Gastroesophageal sphincter (tissue), 4 donors: ENCODE results near the gene CHKB. TPM values are rescaled to one million over a fixed set of nuclear protein-coding genes. Genes with fewer than 3 reads are reported as not detected.

Source experiments
- ATAC-seq: fragments of 150-250 bp; one replicate; pipeline ENCODE4 v1.9.1; 2016; ENCODE audit warnings: mild to moderate bottlenecking, moderate library complexity
- H3K27ac ChIP-seq, 4 donors: fragments of 200-600 bp; sonication (generic) in 3 of 4; 1 replicate in 3 of 4; 2 replicates in 1 of 4; pipeline ENCODE4 v1.5.1; 2016 to 2019
- H3K27me3 ChIP-seq: fragments of 200-600 bp; sonication (generic); one replicate; pipeline ENCODE4 v1.5.1; 2019
- H3K36me3 ChIP-seq, 2 donors: fragments of 200-600 bp; sonication (generic); one replicate each; pipeline ENCODE4 v1.5.1; 2019; ENCODE audit warnings: control low read depth in 1 of 2
- H3K4me1 ChIP-seq, 3 donors: fragments of 200-600 bp; sonication (generic); 1 replicate in 2 of 3; 2 replicates in 1 of 3; pipeline ENCODE4 v1.5.1; 2016 to 2019; ENCODE audit warnings: control low read depth in 2 of 3
- H3K4me3 ChIP-seq, 2 donors: fragments of 200-600 bp; sonication (generic); one replicate each; pipeline ENCODE4 v1.5.1; 2019; ENCODE audit warnings: mild to moderate bottlenecking in 1 of 2, moderate library complexity in 1 of 2
- H3K9me3 ChIP-seq, 3 donors: fragments of 200-600 bp; sonication (generic); one replicate each; pipeline ENCODE4 v1.5.1; 2017 to 2019; ENCODE audit warnings: control low read depth in 2 of 3
- CTCF ChIP-seq, 4 experiments: fragments of 200-600 bp in 2 of 4; fragments of 450-650 bp in 2 of 4; sonication (generic) in 1 of 4; IDR thresholded peaks; one replicate each; pipeline ENCODE4 v1.5.1; 2017 to 2019; ENCODE audit warnings: antibody characterized with exemption in 4 of 4, mild to moderate bottlenecking in 2 of 4, moderate library complexity in 2 of 4
- EP300 ChIP-seq: sonication (generic); formaldehyde crosslinking; IDR thresholded peaks from one replicate; pipeline ENCODE4 v1.6.1; 2017; ENCODE audit warnings: antibody characterized with exemption, mild to moderate bottlenecking
- POLR2A ChIP-seq, 2 donors: fragments of 450-650 bp; IDR thresholded peaks; one replicate each; pipeline ENCODE4 v1.6.1; 2017; ENCODE audit warnings: antibody characterized with exemption in 2 of 2, mild to moderate bottlenecking in 2 of 2, moderate library complexity in 1 of 2
- POLR2AphosphoS5 ChIP-seq: sonication (generic); formaldehyde crosslinking; IDR thresholded peaks from one replicate; pipeline ENCODE4 v1.6.1; 2017; ENCODE audit warnings: antibody characterized with exemption
- WGBS, 2 donors: methylation state at CpG; one replicate each; pipeline ENCODE4 v1.1.5; 2018; ENCODE audit warnings: low coverage in 1 of 2; 5-methylcytosine and 5-hydroxymethylcytosine counted together
- total RNA-seq, 4 donors: library from RNA; depleted of rRNA; stranded (reverse); fragments of >200 nt; gene quantifications; one replicate each; pipeline ENCODE4 v1.1.0, GENCODE V29; 2016

Gene CHKB
- total RNA-seq, 4 donors from 2014 or later = 16.6 to 39.8 (median 33.1) TPM

GRCh38 chr22:50573491-50574382, 8.9 kb downstream of the CHKB start:
- Histone ChIP-seq H3K27me3 (peaks cover 4% of the 10 kb centered on the region), H3K9me3 (no peaks in the 10 kb centered on the region), H3K36me3 (peaks cover 0 to 64% of the 10 kb centered on the region in 2 donors), H3K4me1 (peaks cover 0 to 19% (median 8%) of the 10 kb centered on the region in 3 donors), H3K27ac (no peak overlapping the region), H3K4me3 (no peak overlapping the region)
- WGBS, 2 donors = 84% methylated on average over 6 of the region's 26 CpGs; no CpG with 5 or more reads in 1 of the 2 donors
- no peak for ATAC-seq
- TF ChIP-seq POLR2AphosphoS5 (no peak), EP300 (no peak), POLR2A (IDR thresholded peaks at IDR 0.05) (no peak), CTCF (IDR thresholded peaks at IDR 0.05) (no peak)

GRCh38 chr22:50572965-50573364, 9.7 kb downstream of the CHKB start:
- Histone ChIP-seq H3K4me1 (peaks cover 0 to 11% (median under 1%) of the 10 kb centered on the region in 3 donors), H3K9me3 (no peaks in the 10 kb centered on the region), H3K4me3 (no peak overlapping the region), H3K27ac (no peak overlapping the region), H3K36me3 (peaks cover 0 to 72% of the 10 kb centered on the region in 2 donors), H3K27me3 (peaks cover 2% of the 10 kb centered on the region)
- ATAC-seq = no peak
- no peak for TF ChIP-seq EP300
- TF ChIP-seq CTCF (IDR thresholded peaks at IDR 0.05) = no peak
- no peak for TF ChIP-seq POLR2A (IDR thresholded peaks at IDR 0.05)
- TF ChIP-seq POLR2AphosphoS5 = no peak
- no CpG with 5 or more reads among the region's 11 CpGs for WGBS, 2 donors

GRCh38 chr22:50571264-50572175, 11.1 kb downstream of the CHKB start:
- TF ChIP-seq CTCF (IDR thresholded peaks at IDR 0.05) = no peak
- no peak for TF ChIP-seq POLR2AphosphoS5
- TF ChIP-seq POLR2A (IDR thresholded peaks at IDR 0.05) = no peak
- Histone ChIP-seq H3K4me3 (no peak overlapping the region), H3K36me3 (peaks cover 0 to 79% of the 10 kb centered on the region in 2 donors), H3K27ac (no peak overlapping the region), H3K4me1 (no peaks in the 10 kb centered on the region), H3K27me3 (no peaks in the 10 kb centered on the region), H3K9me3 (no peaks in the 10 kb centered on the region)
- no CpG with 5 or more reads among the region's 26 CpGs for WGBS, 2 donors
- no peak for ATAC-seq

GRCh38 chr22:50570861-50571260, 11.8 kb downstream of the CHKB start:
- H3K9me3 ChIP-seq = no peaks in the 10 kb centered on the region
- H3K36me3 ChIP-seq = peaks cover 0 to 77% of the 10 kb centered on the region in 2 donors
- no peak overlapping the region for H3K27ac ChIP-seq
- TF ChIP-seq CTCF (IDR thresholded peaks at IDR 0.05) = no peak
- TF ChIP-seq POLR2AphosphoS5 = no peak
- TF ChIP-seq POLR2A (IDR thresholded peaks at IDR 0.05) = no peak
- TF ChIP-seq EP300 = no peak
- no peak for ATAC-seq
- 93 to 100% methylated on average over 1 to 3 of the region's 12 CpGs for WGBS, 2 donors
- no peaks in the 10 kb centered on the region for H3K4me1 ChIP-seq
- H3K4me3 ChIP-seq = no peak overlapping the region
- H3K27me3 ChIP-seq = no peaks in the 10 kb centered on the region
